NCI-H2196 (cell line): Measurements from ENCODE around the gene BCL2L1.
A peak's percentile ranks its signal among the peaks of the same experiment; 100 is the strongest.

Experiments used
- DNase-seq: peaks from one replicate; lab custom pipeline; 2025; ENCODE audit not compliant: unreplicated experiment; lab: John Stamatoyannopoulos, UW

BCL2L1 gene

DNA sequence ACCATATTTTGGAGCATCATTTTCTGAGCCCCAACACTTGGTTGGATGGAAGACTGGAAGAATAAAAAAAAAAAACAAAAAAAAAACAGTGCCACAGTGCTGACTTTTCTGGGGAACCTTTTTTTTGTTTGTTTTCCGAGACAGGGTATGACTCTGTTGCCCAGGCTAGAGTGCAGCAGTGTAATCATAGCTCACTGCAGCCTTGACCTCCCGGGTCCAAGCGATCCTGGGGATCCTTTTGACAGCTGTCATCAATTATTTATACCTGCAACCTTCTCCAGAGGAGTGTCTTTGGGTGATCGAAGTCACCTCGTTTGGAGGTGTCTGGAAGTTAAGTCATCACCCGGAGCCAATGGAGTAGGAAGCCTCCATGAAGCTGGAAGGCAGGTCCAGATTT is 8.7 kb upstream of the BCL2L1 start:
- DNase-seq, result no peak

DNA sequence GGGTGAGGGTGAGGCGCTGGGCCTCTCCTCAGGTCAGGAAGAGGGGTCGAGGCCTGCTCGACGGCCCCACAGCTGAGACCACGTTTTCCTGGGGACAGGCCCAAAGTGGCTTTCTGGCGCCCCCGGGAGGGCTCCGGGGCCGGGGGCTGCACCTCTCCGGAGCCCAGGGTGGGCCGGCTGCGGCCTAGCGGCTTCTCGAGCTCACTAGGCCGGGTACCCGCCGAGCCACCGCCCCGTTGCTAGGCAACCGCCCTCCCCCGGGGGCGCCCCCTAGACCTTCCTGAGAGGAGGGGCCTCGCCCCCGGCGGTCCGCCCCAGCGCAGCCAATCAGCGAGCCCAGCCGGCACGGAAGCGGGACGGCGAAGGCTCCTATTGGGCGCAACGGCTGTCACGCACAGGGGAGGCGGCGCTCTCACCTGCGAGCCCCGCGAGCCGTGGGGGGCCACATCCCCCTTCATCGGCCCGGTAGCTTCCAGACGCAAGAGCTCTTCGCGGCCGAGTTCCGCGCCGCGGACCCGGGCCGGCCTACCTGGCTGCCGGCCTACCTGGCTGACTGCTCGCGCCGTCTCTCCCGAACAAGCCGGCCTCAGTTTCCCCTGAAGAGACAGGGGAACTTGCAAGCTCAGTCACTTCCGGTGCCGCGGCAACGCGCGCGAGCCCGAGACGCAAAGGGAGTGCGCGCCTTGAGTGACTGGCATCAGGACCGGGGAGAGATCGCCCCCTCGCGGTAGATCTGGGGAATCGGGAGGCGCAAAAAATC is 831 bp upstream of the BCL2L1 start:
- DNase-seq, result peak; percentile 97

DNA sequence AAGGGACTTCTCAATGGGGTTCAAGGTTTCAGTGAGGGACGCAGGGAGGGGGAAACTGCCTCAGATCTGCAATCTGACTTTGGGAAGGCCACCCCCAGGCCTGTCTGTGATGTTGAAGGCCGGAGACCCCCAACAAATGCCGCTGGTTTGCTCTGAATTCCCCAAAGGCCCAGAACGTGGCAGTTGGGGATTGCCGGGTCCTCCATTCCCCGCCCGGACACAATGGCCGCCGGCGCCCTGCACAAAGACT is 326 bp upstream of the BCL2L1 start:
- DNase-seq, result no peak

DNA sequence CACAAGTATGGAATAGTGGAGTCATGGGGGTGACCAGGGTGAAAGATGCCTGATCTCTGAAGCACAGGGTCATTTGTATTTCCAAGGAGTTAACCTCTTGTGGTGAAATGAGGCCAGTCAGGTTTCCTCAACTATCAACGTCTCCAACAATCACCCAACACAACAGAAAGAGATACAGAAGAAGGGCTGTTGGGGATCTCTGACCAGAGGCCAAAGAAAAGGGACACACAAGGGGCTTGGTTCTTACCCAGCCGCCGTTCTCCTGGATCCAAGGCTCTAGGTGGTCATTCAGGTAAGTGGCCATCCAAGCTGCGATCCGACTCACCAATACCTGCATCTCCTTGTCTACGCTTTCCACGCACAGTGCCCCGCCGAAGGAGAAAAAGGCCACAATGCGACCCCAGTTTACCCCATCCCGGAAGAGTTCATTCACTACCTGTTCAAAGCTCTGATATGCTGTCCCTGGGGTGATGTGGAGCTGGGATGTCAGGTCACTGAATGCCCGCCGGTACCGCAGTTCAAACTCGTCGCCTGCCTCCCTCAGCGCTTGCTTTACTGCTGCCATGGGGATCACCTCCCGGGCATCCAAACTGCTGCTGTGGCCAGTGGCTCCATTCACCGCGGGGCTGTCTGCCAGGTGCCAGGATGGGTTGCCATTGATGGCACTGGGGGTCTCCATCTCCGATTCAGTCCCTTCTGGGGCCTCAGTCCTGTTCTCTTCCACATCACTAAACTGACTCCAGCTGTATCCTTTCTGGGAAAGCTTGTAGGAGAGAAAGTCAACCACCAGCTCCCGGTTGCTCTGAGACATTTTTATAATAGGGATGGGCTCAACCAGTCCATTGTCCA is 1.0 kb downstream of the BCL2L1 start:
- DNase-seq, result no peak

DNA sequence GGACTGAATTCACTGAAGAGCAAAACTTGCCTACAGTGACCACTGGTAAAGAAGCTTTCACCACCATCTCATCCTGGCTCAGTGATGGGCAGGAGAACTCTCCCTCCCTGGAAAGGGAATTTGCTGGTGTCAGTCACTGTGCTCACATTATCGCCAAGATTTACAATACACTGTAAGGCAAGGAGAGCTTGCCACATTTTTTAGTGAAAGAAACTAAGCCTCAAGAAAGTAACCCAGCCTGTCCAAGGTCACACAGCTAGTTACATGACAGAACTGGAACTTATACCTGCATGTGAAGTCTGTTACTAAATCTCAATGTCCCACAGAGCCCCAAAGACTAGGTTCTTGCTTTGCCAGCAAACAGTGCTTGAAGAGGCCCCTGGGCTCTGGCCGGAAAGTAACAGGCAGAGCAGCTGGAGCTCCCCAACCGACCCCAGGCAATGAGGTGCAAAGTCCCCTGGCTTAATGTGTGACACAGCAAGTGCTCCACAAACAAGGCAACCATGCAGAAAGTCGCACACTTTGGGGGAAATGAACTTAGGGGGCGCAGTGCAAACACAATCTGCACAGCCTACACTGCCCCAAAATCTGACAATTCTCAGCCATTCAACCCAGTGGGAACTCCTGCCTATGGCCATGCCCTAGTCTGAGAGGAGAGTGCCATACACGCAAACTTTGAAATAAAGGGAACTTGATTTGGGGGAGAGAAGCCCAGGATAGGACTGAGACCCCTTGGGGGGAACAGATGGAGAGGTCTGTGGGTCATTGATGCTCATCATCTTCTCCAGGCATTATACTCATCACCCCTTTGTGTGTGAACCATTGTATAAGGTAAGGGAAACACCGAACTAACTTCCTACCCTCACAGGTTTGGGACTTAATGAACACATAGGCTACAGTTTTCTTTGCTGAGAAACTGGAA is 1.9 kb downstream of the BCL2L1 start:
- DNase-seq, result no peak

DNA sequence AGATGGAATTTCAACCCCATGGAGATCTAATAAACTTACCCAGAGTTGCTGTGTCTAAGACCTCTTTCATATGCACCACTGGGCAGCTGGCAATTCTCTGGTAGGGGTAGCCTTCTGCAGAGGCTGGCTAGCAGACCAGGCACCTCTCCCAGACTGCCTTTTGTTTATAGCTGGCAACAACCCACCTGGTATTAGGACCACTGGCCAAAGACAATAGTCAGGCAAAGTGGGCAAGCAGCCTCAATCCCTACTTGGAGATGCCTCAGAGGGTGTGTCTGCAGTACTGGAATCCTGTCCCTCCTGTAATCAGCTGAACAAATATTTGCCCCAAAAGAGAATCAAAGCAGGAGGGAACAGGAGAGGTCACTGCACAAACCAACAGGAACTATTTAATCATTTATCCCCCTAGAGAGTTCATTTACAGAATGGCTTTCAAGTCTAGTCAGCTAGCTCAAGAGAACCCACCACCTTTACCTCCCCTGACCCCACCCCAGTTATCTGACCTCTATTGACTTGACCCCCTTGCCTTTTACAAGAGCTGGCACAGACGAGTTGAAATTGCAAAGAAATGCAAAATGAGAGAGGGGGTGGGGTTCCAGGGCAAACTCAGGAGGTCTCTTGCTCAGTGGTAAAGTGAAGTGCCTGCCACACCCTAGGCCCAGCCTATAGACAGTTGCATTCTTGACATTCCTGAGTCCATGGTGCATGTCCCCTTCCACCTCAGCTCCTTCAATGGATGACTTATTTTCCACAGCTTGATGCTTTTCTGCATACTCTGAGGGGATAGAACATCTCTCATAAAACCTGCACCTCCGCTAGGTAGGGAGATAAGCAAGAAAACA is 2.8 kb downstream of the BCL2L1 start:
- peak; percentile 67 for DNase-seq

DNA sequence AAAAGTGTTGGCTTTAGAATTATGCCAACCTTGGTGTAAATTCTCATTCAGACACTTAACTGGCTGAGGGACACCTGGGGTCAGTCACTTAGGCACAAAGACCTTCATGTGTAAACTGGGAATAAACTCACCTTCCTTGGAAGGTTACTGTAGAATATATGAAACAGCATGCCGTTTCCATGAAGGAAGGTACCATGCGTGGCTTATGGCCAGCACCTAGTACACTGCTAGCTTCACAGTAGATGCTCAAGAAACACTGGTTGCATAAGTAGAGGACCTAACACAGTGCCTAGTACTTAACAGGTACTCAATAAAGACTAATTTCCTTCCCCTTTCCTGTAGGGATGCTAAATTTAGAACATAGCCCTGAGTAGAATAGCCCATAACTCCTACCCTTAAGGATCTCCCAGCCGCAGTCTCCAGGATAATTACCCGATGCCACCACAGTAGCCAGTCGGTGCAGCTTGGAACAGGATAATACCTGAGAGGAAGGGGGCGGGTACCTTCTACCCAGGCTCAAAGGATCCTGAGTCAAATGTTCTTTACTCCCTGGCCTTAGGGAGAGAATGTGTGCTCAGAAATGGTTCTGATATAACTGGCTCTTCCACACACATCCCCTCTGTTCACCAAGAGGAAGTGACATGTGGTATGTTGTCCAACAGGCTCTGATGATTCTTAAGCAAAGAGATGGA is 3.6 kb downstream of the BCL2L1 start:
- DNase-seq, result peak; percentile 67

DNA sequence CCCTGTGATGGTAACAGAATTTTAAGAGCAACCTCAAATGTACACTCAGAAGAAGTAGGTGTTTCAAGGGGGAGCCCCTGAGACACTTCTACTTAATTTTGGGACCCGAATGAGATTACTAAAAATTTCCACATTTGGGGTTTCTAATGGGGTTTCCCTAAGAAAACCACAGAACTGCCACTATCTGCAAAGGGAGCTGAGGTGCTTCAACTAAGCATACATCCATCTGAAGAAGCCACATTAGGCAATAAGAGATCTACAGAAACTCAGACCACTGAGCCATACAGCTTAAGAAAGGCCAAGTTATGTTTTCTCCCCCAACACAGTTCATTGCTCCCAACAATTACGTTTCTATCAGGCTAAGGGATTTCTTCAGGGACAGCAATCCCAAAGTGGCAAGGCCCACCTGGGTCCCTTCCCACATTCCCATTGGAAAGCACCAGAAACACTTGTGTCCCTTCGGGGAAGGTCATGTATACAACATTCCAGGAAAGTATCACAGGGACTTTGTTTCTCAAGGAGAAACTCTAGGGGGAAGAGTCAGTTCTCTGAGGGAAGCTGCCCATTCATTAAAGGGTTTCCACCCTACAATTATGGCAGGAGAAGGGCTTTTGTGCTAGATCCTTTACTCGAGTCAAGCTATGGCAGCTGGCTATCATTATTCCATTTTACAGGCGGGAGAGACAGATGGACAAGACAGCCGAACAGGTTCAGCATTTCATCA is 5.0 kb downstream of the BCL2L1 start:
- no peak for DNase-seq

DNA sequence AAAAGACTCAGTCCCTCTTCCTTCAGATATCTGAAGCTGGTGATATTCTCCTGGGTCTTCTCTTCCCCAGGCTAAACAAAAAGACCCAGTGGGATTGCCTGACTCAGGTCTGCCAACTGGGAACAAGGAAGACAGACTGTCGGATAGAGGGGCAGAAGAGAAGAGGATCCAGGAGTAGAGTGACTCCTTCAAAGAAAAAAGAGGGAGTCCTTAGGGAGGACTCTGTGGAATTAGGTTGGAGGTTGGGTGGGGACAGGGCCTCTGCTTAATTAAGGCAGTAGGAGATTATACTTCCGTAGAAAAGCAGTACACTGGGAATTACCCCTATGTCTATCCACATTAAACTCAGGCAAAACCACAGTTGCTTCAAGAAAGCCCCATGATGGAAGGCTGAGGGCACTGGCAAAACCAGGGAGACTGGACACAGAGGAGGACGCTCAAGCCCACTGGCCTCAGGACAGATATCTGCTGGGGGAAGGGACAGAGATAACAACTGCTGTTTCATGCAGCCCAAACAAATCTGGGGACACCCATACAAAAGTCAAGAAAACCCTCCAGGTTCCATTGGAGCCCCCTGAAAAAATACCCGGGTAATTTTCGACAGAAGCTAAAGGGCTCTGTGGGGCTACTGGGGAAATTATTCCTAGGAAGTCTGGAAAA is 5.7 kb downstream of the BCL2L1 start:
- no peak for DNase-seq

DNA sequence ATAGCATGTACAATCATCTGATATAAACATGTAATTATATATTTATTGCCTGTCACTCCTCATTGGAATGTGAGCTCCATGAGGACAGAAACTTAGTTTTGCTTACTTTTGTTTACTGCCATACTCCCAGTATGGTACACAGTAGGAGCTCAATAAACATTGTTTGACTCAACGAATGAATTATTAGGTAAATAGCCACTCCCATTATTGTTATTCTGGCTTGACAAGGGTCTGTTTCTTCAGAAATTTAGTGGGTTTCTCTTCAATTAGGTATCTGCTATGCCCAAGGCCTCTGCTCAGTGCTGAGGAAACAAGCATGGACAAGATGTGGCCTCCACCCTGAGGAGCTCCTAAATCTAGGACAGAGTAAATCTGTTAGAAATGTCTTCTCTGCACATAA is 6.3 kb downstream of the BCL2L1 start:
- no peak for DNase-seq

DNA sequence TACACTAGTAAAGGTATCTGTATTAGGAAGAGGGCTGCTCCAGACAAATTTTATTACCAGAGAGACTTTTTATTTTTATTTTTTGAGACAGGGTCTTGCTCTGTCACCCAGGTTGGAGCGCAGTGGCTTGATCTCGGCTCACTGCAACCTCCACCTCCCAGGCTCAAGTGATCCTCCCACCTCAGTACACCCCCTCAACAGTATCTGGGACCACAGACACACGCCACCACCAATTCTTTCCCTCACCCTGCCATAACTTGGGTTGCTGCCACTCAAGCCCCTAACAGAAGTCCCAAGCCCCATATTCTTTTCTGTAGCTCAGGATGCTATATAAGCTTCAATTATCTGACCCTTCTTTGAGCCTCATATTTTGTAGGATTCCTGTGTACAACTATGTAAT is 6.9 kb downstream of the BCL2L1 start:
- DNase-seq, result no peak

DNA sequence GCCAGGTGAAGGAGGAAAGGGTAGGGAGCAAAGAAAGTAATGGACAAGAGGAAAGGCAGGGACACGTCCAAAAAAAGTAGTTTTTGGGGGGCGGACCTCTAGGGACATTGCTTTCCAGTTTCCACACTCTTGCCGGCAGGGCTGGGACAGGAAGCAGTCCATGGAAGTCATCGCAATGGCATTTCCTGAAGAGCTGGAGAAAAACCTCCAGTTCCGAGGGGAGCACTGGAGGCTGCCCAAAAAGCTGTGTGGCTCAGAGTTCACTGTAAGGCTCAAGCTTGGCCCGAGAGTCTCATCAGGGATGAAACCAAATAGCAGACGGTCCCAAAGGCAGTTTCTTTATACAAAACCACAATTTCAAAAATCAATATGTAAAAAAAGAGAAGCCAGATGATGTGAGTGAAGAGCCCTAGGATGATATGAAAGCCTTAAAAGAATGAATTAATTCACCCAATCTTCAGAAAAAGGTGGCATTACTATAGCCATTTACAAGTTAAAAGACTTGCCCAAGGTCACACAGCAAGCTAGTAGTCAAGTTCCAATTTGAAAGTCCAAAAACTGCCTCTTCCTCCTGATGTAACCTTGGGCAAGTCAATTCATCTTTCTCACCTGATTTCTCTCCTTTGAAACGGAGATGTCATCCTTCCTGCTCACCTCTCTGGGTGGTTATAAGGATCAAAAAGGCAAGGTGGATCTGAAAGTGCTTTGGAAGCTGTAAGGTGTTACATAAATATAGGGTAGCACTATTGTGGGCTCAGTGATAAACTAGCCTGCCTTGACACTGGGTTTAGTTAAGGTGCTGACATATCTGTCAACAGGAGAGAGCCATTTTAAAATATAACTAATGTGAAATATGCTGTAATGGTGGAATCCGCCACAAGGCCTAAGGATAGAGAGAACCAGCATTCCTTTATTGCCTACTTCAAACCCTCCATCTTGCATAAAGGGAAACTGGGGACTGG is 9.1 kb downstream of the BCL2L1 start:
- no peak for DNase-seq

DNA sequence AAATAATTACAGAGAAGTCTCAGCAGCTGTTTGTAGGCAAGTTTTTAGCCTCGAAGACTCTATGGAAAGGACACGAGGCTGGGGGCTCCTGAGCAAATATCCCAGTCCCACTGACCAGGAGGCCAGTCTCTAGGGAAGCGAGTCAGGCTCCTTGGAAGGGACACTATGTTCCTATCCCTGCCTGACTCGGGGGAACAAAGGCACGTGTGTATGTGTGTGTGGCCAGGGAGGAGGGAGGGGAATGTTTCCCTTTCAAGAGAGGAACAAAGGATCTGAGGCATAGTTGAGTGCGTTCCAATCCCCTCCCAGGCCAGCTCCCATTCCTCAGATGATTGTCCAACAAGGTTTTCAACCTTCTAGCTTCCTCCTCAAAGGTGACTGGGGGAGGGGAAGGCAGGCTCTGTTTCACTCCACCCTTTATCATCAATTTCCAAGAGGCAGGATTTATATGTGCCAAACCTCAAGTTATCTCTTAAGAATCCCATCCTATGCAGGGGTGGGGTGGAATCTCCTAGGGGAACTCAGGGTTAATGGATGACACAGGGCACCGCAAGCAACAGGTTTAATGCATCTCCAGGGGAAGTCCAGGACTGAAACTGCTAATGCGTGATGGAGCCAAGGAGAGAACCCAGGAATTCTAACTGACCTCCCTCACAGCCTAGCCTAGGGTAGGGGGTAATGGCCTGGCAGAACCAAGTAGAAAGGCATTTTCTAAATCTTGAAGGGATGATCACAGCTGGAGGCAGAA is 9.9 kb downstream of the BCL2L1 start:
- DNase-seq, result peak; percentile 63

DNA sequence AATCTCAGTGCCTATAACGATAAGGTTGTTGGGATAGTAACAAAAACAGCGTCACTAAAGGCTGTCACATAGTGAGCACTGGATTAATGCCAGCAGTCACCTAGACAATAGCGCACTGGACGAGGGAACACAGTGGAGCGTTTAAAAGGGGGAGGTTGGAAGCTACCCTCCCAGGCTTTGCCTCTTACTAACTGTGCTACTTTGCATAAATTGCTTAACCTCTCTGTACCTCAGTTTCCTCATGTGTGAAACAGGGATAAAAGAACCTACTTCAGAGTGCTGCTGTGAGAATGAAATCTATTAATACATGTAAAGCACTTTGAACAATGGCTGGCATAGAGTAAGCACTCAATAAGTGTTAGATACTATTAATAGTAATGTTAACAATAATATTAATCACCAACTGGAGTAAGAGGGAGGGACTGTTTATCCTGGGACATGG is 10.5 kb downstream of the BCL2L1 start:
- peak; percentile 41 for DNase-seq

DNA sequence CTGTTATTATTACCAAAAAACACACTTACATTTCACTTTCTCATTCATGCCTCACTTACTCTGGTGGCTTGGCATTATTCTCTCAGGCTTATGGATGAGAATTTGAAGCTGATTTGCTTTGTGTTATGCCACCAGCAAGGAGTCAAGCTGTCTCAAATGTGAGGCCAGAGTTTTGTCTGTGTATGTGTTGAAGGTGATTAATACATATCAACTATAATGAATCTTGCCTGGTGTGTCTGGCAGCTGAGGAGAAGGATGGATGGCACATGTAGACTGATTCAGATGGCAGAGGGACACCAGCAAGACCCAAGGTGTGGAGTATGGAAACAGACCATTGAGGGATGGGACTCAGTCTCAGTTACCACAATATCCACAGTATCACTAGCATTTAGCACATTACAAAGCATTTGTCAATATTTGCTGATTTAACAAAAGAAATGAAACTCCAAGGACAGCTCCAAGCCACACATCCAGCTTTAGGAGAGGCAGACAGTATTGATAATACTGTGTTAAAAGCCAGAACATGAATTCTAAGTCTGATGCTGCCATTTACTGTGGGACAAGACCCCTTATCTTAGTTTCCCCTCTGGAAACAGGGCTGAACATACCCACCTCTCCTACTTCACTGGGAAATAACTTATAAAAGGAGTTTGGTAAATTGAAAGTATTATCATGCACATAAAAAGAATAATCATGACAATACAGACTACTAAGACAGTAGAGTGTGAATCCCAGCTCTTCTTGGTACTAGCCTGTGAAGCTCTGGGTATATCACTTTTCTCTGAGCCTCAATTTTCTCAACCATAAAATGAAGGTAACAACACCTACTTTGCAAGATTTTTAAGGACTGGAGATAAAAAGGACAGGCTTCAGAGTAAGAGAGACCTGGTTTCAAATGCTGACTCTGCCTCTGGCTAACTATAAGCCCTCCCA is 11.2 kb downstream of the BCL2L1 start:
- DNase-seq, result peak; percentile 26
